Cerebellar cortex (tissue), 1 donor: Measurements from ENCODE around the gene DYNC1I1.
A peak's percentile ranks its signal among the peaks of the same experiment; 100 is the strongest.

ENCODE experiments used
- DNase-seq: peaks from one replicate; pipeline ENCODE4 v3.0.0-alpha.2; 2015; ENCODE audit warnings: low spot score

DYNC1I1 gene

GRCh38 chr7:95971716-95972115 lies 199.4 kb downstream of the DYNC1I1 start:
- DNase-seq = peak; percentile 81

GRCh38 chr7:95972523-95972922 lies 200.2 kb downstream of the DYNC1I1 start:
- DNase-seq = no peak

DNA sequence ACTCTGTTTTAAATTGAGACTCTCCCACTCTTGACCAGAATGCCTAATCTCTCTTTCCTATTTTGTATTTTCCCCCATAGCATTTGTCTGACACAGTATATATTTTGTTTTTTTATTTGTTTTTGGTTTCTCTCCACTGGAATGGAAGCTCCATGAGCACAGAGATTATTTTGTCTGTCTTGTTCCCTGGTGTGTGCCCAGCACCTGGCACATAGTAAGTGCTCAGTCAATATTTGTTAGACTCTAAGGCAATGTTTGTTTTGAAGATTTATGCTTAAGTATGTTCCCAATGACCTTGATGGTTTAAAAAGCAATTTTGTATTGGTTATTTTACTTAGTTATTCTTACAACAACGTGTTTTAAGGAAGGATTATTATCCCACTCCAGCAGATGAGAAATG lies 201.8 kb downstream of the DYNC1I1 start:
- DNase-seq = no peak

- DNase-seq = no peak
Observed at GRCh38 chr7:95976369-95977060, 204.2 kb downstream of the DYNC1I1 start.

GRCh38 chr7:95977994-95978393 lies 205.6 kb downstream of the DYNC1I1 start:
- DNase-seq = no peak

- DNase-seq = no peak
Observed at GRCh38 chr7:95980167-95980566, 207.8 kb downstream of the DYNC1I1 start.

- no peak for DNase-seq
Observed at GRCh38 chr7:95980706-95981105, 208.4 kb downstream of the DYNC1I1 start.

- peak; percentile 22 for DNase-seq
Observed at GRCh38 chr7:95986178-95986764, 213.9 kb downstream of the DYNC1I1 start.

DNA sequence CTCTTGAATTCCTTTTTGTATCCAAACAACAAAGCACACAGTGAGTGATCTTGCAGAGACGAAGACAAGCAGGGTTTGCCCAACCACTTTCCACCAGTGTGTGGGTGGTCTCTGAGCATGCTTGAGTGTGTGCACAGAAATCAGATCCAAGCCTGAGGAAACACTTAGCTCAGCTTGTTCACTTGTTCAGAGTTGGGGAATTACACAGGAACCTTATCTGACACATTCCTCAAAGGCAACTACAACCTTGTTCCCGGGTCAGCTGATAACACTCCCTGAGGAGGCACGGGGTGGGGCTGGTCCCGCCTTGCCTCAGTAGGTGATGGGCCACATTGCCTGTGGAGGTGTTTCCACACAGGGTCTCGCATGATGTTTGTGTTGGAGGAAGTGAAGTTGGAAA lies 216.9 kb downstream of the DYNC1I1 start:
- no peak for DNase-seq

- DNase-seq = no peak
Observed at GRCh38 chr7:95993380-95993779, 221.0 kb downstream of the DYNC1I1 start.

DNA sequence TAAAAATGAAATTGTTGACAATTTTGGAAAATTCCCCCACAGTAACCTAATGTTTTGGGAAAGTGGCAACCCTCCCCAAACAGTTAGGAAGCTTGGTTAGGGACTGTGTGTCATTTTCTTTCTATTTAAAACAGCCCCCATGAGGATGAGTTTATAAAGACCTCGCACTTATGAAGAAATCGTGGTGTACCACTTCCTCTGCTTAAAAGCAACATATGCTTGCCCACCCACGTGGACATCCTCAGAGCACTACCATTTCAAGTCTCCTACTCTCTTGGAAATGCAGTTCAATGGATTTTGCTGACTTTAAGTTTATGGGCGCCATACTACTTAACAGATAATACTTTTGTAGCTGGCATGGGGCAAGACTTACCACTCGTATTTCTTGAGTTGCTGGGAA lies 223.8 kb downstream of the DYNC1I1 start:
- no peak for DNase-seq

- no peak for DNase-seq
Observed at GRCh38 chr7:95996886-95997285, 224.5 kb downstream of the DYNC1I1 start.

GRCh38 chr7:95997632-95998031 lies 225.3 kb downstream of the DYNC1I1 start:
- DNase-seq = no peak

- no peak for DNase-seq
Observed at GRCh38 chr7:95999481-95999880, 227.1 kb downstream of the DYNC1I1 start.

- peak; percentile 53 for DNase-seq
Observed at GRCh38 chr7:96004578-96004977, 232.2 kb downstream of the DYNC1I1 start.

GRCh38 chr7:96005271-96005670 lies 232.9 kb downstream of the DYNC1I1 start:
- no peak for DNase-seq

DNA sequence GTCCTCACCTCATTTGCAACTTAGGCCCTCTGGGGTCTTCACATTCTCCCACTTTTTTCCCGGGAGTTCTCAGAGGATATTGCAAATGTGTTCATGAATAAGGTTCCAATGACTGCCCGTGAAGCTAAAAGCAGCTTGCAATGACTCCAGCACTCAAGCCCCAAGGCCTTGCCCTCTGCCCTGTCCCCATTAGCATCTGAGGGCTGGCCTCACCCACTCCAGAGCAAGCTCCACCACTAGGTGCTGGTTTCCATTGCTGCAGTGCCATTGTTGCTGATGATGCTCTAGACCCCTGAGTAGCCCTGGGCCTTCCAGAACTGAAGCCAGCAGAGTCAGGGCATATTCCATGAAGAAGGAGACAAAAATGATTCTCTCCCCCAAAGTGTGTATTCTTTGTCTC lies 236.8 kb downstream of the DYNC1I1 start:
- DNase-seq = no peak

GRCh38 chr7:96013836-96014235 lies 241.5 kb downstream of the DYNC1I1 start:
- no peak for DNase-seq

DNA sequence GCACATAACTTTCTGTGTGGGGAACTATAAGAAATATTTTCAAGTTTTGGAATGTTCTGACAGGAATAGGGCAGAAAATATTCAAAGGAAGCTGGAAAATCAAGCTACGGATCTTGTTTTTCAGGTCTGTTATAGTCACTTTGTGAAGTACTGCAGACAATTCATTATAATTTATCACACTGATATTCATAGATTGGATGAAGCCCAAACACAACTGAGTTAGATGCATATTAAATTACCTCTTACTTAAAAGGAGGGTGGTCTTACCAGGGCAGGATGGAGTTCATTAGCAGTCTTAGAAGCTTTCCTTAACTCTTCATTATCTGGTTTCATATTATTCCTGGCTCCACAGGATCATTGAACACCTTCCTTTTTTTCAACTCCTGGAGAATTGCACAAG lies 242.3 kb downstream of the DYNC1I1 start:
- no peak for DNase-seq

GRCh38 chr7:96016056-96016586 lies 243.8 kb downstream of the DYNC1I1 start:
- DNase-seq = no peak

GRCh38 chr7:96016735-96017134 lies 244.4 kb downstream of the DYNC1I1 start:
- DNase-seq = no peak

DNA sequence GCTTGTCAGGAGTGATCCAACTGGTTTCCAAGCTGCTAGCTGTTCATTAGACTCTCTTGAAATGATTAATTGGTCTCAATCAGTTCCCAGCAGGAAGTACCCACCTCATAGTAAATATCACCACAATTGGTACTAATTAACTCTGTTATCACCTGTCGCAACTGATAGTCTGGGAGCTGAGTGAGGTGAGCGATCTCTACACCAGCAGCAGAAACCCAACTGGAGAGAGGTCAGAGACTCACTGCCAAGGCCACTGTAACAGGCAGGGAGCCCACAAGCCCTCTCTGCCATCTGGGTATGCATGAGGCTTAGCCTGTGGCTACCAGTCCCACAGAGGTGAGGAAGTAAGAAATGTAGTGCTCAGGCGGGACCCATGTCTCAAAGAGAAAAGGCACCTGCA lies 245.5 kb downstream of the DYNC1I1 start:
- DNase-seq = peak; percentile 28

DNA sequence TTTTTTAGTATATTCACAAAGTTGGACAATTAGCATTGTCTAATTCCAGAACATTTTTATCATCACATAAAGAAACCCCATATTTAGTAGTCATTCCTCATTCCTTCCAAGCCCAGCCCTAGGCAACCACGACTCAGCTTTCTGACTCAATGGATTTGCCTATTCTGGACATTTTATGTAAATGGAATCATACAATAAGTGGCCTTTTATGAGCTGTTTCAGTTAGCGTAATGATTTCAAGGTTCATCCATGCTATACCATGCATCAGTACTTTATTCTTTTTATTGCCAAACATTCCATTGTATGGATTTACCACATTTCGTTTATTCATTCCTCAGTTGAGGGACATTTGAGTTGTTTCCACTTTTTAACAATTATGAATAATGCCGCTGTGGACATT lies 249.2 kb downstream of the DYNC1I1 start:
- DNase-seq = no peak

GRCh38 chr7:96023387-96023786 lies 251.0 kb downstream of the DYNC1I1 start:
- DNase-seq = no peak
